HepG2 (cell line): ENCODE results near the gene EPB41L1. TPM values are rescaled to one million over a fixed set of nuclear protein-coding genes. Genes with fewer than 3 reads are reported as not detected.

Experiments
- CBX2 ChIP-seq, 2 experiments: fragments of 200-600 bp in 1 of 2; sonication (generic); formaldehyde crosslinking in 1 of 2; IDR thresholded peaks; 2 replicates each; pipeline versions ENCODE4 v1.7.0 to v1.8.1; 2018 to 2022; ENCODE audit warnings: low read depth in 2 of 2, low read length in 1 of 2, mild to moderate bottlenecking in 1 of 2, missing genetic modification reagents in 1 of 2
- SP4 ChIP-seq: sonication (generic); formaldehyde crosslinking; IDR thresholded peaks from 2 replicates; pipeline ENCODE4 v1.8.1; 2023; ENCODE audit warnings: mild to moderate bottlenecking, missing genetic modification reagents
- STAT5B ChIP-seq: sonication (generic); formaldehyde crosslinking; IDR thresholded peaks from 2 replicates; pipeline ENCODE4 v1.4.0; 2020; ENCODE audit warnings: missing genetic modification reagents
- U2AF1 ChIP-seq: fragments of 200-400 bp; formaldehyde crosslinking; optimal IDR thresholded peaks from 2 replicates; pipeline ENCODE3; 2017; ENCODE audit warnings: mild to moderate bottlenecking, low read depth, low read length
- YY1 ChIP-seq: IDR thresholded peaks from 2 replicates; pipeline ENCODE4 v1.6.1; 2011; ENCODE audit warnings: low read length, low read depth, moderate library complexity, mild to moderate bottlenecking; ENCODE audit not compliant: insufficient read depth, insufficient replicate concordance
- ZFX ChIP-seq: sonication (generic); formaldehyde crosslinking; IDR thresholded peaks from 2 replicates; pipeline ENCODE4 v1.4.0; 2020; ENCODE audit warnings: mild to moderate bottlenecking, low read depth, missing genetic modification reagents, moderate library complexity
- ZNF337 ChIP-seq: sonication (generic); formaldehyde crosslinking; IDR thresholded peaks from 2 replicates; pipeline ENCODE4 v1.5.1; 2020; ENCODE audit warnings: missing genetic modification reagents, low read depth, mild to moderate bottlenecking, borderline replicate concordance
- ZNF432 ChIP-seq: sonication (generic); formaldehyde crosslinking; IDR thresholded peaks from 2 replicates; pipeline ENCODE4 v1.5.0; 2020; ENCODE audit warnings: missing genetic modification reagents, mild to moderate bottlenecking, borderline replicate concordance
- ZNF567 ChIP-seq: sonication (generic); formaldehyde crosslinking; IDR thresholded peaks from 2 replicates; pipeline ENCODE4 v1.8.1; 2023; ENCODE audit warnings: mild to moderate bottlenecking, missing genetic modification reagents, borderline replicate concordance
- ZNF615 ChIP-seq: sonication (generic); formaldehyde crosslinking; IDR thresholded peaks from 2 replicates; pipeline ENCODE4 v1.5.0; 2020; ENCODE audit warnings: mild to moderate bottlenecking, missing genetic modification reagents, borderline replicate concordance
- ZNF703 ChIP-seq: sonication (generic); formaldehyde crosslinking; IDR thresholded peaks from 2 replicates; pipeline ENCODE4 v1.5.1; 2020; ENCODE audit warnings: missing genetic modification reagents, mild to moderate bottlenecking, moderate library complexity, borderline replicate concordance
- polyA plus RNA-seq, 8 experiments: library from polyadenylated mRNA; depleted of rRNA in 3 of 8; stranded (reverse) in 7 of 8; unstranded in 1 of 8; fragments of >200 nt; fragmentation: Illumina TruSeq in 4 of 8; extraction: Trizol in 4 of 8; gene quantifications; 2 replicates each; pipeline versions ENCODE4 v1.2.1 to v1.2.3, GENCODE V29; 2011 to 2016; ENCODE audit warnings: low read depth in 4 of 8, missing spikeins in 1 of 8, mixed read lengths in 1 of 8; ENCODE audit not compliant: insufficient read depth in 1 of 8
- total RNA-seq, 5 experiments: library from RNA; depleted of rRNA; stranded (reverse); fragments of >200 nt; fragmentation: Illumina TruSeq; extraction: Trizol; gene quantifications; 2 replicates each; pipeline ENCODE4 v1.2.3, GENCODE V29; 2016; ENCODE audit warnings: low read depth in 1 of 5
- TF ChIP-seq, protein P1 (sequence below): sonication (generic); formaldehyde crosslinking; IDR thresholded peaks from 2 replicates; pipeline ENCODE4 v1.8.1; 2023; ENCODE audit warnings: mild to moderate bottlenecking, moderate library complexity, missing genetic modification reagents
- TF ChIP-seq, protein P2 (sequence below): sonication (generic); formaldehyde crosslinking; IDR thresholded peaks from 2 replicates; pipeline ENCODE4 v1.8.1; 2022; ENCODE audit warnings: mild to moderate bottlenecking, missing genetic modification reagents
- TF ChIP-seq, protein P3 (sequence below): sonication (generic); formaldehyde crosslinking; IDR thresholded peaks from 2 replicates; pipeline ENCODE4 v1.4.0; 2020; ENCODE audit warnings: missing genetic modification reagents
- TF ChIP-seq, protein P4 (sequence below): sonication (generic); formaldehyde crosslinking; conservative IDR thresholded peaks from 2 replicates; pipeline ENCODE4 v1.4.0; 2020; ENCODE audit warnings: missing genetic modification reagents
- TF ChIP-seq, protein P5 (sequence below): conservative IDR thresholded peaks from 2 replicates; pipeline ENCODE4 v1.6.1; 2018; ENCODE audit warnings: missing genetic modification reagents

Gene EPB41L1
- total and polyA plus RNA-seq, 2 of the 13 experiments (the other 11 are each of a cell fraction or from before 2014, with no cell fraction given), result 16.7 to 39.0 TPM

DNA sequence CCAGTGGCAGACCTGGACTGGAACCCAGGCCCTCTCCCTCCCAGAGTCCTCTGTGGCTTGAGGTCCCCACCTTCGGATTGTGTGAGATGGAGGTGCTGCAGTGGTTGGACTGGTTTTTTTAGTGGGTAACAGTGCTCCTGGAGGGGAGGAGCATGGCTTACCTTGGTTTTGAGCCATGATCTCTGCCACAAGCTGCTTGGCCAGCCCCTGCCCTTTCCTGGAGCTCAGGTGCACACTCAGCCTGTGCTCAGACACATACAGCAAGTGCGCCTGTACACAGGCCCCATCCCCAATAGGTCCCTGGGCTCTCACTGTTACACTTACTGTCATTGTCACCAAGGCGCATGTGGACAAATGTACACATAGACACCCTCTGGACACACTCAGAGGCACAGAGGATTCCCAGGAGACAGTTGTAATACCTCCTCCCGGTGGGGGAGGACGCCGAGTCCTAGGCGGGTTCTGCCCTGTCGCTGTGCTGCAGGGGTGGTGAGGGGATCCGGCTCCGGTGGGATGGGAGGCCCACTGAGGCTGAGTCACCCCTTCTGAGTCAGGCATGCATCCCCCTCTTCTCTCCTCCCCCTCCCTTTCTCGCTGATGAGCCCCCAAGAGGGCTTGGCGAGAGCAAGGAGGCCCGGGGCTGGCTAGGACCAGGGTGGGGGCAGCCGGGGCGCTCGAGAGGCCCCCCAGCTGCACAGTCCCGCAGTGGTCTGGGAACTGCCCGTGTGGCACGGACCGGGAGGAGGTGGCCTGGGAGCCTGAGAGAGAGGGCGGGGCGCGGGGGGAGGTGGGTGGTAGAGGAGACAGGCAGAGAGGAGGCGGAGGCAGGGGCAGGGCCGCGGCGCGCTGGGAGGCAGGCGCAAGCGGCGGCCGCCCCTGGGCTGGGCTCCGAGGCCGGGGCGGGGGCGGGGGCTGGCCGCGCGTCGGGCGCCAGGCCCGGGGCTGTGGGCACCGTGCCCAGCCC lies 522 bp upstream of the EPB41L1 start (continued):
- TF ChIP-seq, protein P1, sequence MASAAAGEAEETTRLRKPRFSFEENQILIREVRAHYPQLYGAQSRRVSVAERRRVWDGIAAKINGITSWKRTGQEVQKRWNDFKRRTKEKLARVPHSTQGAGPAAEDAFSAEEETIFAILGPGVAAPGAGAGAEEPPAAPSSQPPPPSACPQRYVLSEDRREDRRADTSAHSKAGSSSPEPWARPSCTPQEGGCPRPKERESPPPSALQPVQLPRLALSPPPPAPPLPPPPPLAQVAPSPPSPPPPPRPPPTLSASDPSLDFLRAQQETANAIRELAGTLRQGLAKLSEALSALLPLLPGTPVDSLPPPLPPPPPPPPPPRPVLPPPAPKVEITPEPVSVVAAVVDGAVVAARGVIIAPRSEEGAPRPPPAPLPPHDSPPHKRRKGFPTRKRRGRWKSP (CRISPR knock-in tag), result no peak
- TF ChIP-seq ZNF337 (CRISPR knock-in tag) (no peak), ZNF615 (no peak), CBX2 (IDR thresholded peaks at IDR 0.05; ENCODE audit: low read depth, low read length) (no peak), CBX2 (CRISPR knock-in tag; IDR thresholded peaks at IDR 0.05; ENCODE audit: low read depth) (no peak), SP4 (CRISPR knock-in tag) (peak; percentile 59), YY1 (no peak), ZFX (CRISPR knock-in tag) (peak; percentile 68), ZNF567 (CRISPR knock-in tag) (peak; percentile 78; the same call in 1 of the 2 replicates), STAT5B (CRISPR knock-in tag) (no peak), ZNF703 (CRISPR knock-in tag) (no peak), ZNF432 (CRISPR knock-in tag) (no peak), U2AF1 (no peak)
- TF ChIP-seq, protein P2, sequence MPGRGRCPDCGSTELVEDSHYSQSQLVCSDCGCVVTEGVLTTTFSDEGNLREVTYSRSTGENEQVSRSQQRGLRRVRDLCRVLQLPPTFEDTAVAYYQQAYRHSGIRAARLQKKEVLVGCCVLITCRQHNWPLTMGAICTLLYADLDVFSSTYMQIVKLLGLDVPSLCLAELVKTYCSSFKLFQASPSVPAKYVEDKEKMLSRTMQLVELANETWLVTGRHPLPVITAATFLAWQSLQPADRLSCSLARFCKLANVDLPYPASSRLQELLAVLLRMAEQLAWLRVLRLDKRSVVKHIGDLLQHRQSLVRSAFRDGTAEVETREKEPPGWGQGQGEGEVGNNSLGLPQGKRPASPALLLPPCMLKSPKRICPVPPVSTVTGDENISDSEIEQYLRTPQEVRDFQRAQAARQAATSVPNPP, result no peak
- TF ChIP-seq, protein P3, sequence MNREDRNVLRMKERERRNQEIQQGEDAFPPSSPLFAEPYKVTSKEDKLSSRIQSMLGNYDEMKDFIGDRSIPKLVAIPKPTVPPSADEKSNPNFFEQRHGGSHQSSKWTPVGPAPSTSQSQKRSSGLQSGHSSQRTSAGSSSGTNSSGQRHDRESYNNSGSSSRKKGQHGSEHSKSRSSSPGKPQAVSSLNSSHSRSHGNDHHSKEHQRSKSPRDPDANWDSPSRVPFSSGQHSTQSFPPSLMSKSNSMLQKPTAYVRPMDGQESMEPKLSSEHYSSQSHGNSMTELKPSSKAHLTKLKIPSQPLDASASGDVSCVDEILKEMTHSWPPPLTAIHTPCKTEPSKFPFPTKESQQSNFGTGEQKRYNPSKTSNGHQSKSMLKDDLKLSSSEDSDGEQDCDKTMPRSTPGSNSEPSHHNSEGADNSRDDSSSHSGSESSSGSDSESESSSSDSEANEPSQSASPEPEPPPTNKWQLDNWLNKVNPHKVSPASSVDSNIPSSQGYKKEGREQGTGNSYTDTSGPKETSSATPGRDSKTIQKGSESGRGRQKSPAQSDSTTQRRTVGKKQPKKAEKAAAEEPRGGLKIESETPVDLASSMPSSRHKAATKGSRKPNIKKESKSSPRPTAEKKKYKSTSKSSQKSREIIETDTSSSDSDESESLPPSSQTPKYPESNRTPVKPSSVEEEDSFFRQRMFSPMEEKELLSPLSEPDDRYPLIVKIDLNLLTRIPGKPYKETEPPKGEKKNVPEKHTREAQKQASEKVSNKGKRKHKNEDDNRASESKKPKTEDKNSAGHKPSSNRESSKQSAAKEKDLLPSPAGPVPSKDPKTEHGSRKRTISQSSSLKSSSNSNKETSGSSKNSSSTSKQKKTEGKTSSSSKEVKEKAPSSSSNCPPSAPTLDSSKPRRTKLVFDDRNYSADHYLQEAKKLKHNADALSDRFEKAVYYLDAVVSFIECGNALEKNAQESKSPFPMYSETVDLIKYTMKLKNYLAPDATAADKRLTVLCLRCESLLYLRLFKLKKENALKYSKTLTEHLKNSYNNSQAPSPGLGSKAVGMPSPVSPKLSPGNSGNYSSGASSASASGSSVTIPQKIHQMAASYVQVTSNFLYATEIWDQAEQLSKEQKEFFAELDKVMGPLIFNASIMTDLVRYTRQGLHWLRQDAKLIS, result no peak
- TF ChIP-seq, protein P4, sequence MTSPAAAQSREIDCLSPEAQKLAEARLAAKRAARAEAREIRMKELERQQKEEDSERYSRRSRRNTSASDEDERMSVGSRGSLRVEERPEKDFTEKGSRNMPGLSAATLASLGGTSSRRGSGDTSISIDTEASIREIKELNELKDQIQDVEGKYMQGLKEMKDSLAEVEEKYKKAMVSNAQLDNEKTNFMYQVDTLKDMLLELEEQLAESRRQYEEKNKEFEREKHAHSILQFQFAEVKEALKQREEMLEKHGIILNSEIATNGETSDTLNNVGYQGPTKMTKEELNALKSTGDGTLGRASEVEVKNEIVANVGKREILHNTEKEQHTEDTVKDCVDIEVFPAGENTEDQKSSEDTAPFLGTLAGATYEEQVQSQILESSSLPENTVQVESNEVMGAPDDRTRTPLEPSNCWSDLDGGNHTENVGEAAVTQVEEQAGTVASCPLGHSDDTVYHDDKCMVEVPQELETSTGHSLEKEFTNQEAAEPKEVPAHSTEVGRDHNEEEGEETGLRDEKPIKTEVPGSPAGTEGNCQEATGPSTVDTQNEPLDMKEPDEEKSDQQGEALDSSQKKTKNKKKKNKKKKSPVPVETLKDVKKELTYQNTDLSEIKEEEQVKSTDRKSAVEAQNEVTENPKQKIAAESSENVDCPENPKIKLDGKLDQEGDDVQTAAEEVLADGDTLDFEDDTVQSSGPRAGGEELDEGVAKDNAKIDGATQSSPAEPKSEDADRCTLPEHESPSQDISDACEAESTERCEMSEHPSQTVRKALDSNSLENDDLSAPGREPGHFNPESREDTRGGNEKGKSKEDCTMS (CRISPR knock-in tag), result no peak
- TF ChIP-seq, protein P5, sequence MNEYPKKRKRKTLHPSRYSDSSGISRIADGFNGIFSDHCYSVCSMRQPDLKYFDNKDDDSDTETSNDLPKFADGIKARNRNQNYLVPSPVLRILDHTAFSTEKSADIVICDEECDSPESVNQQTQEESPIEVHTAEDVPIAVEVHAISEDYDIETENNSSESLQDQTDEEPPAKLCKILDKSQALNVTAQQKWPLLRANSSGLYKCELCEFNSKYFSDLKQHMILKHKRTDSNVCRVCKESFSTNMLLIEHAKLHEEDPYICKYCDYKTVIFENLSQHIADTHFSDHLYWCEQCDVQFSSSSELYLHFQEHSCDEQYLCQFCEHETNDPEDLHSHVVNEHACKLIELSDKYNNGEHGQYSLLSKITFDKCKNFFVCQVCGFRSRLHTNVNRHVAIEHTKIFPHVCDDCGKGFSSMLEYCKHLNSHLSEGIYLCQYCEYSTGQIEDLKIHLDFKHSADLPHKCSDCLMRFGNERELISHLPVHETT, result no peak
